ENCODE measurements around the gene NMUR2. TPM values are rescaled to one million over a fixed set of nuclear protein-coding genes. Genes with fewer than 3 reads are reported as not detected.

Gene NMUR2
- total RNA-seq, 1 experiment from 2014 or later: not detected

DNA sequence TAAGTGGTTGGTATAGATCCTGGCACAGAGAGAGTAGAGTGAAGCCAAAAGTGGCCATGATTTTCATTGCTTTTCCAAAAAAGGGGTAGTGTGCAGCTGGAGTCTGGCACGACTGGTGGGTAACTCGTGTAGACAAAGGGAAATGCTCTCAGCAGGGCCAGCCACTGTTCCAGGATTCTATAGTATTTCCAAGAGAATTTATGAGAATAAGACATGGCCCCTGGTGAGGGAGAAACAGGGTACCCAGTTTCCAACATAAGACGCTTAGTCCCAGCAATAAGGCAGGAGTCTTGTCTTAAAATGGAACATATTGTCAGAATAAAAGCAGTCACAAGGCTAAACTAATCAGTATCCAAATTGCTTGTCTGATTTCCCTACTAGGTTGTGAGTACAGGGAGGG lies 52.1 kb downstream of the NMUR2 start:
- Histone ChIP-seq H3K9me3 (ENCODE audit: control insufficient read depth in 1 of 2, insufficient read depth in 1 of 2, low read depth in 1 of 2, low read length in 2 of 2) (no peaks in the 10 kb centered on the region), H3K36me3 (ENCODE audit: control insufficient read depth in 1 of 2, insufficient read depth in 2 of 2, low read length in 2 of 2) (no peaks in the 10 kb centered on the region), H3K4me3 (replicated peaks in 1 of 2; ENCODE audit: low read depth in 1 of 2, low read length in 2 of 2) (no peak overlapping the region), H3K4me2 (ENCODE audit: low read length) (no peak overlapping the region), H3K9ac (ENCODE audit: low read length) (no peak overlapping the region), H3K27ac (ENCODE audit: low read depth, low read length) (no peak overlapping the region), H3K4me1 (ENCODE audit: control insufficient read depth in 1 of 2, insufficient read depth in 2 of 2, low read length in 2 of 2) (no peaks in the 10 kb centered on the region), H3K27me3 (ENCODE audit: insufficient read depth, low read length) (no peaks in the 10 kb centered on the region), H2AFZ (ENCODE audit: low read depth, low read length, poor library complexity, severe bottlenecking) (no peak overlapping the region), H4K20me1 (ENCODE audit: insufficient read depth) (no peaks in the 10 kb centered on the region), H3K9me2 (ENCODE audit: insufficient read depth) (no peaks in the 10 kb centered on the region), H3K79me2 (ENCODE audit: insufficient read depth, low read length) (no peaks in the 10 kb centered on the region)
- ChIA-PET POLR2A (no interaction called here), RAD21 (ENCODE audit: low non-redundant PET in 1 of 2, low total read pairs in 2 of 2, uncharacterized antibody in 2 of 2, unreplicated experiment in 2 of 2) (no interaction called here), CTCF (no interaction called here)
- ATAC-seq (no peak), DNase-seq (ENCODE audit: low read depth, low spot score) (no peak)
- no TSS peak for BruUV-seq (replicated peaks)
- no peak for TF ChIP-seq SIN3A (IDR thresholded peaks at IDR 0.05; ENCODE audit: low read depth)
- TF ChIP-seq SP1 (IDR thresholded peaks at IDR 0.05; ENCODE audit: low read depth): no peak
- TF ChIP-seq, protein P1, sequence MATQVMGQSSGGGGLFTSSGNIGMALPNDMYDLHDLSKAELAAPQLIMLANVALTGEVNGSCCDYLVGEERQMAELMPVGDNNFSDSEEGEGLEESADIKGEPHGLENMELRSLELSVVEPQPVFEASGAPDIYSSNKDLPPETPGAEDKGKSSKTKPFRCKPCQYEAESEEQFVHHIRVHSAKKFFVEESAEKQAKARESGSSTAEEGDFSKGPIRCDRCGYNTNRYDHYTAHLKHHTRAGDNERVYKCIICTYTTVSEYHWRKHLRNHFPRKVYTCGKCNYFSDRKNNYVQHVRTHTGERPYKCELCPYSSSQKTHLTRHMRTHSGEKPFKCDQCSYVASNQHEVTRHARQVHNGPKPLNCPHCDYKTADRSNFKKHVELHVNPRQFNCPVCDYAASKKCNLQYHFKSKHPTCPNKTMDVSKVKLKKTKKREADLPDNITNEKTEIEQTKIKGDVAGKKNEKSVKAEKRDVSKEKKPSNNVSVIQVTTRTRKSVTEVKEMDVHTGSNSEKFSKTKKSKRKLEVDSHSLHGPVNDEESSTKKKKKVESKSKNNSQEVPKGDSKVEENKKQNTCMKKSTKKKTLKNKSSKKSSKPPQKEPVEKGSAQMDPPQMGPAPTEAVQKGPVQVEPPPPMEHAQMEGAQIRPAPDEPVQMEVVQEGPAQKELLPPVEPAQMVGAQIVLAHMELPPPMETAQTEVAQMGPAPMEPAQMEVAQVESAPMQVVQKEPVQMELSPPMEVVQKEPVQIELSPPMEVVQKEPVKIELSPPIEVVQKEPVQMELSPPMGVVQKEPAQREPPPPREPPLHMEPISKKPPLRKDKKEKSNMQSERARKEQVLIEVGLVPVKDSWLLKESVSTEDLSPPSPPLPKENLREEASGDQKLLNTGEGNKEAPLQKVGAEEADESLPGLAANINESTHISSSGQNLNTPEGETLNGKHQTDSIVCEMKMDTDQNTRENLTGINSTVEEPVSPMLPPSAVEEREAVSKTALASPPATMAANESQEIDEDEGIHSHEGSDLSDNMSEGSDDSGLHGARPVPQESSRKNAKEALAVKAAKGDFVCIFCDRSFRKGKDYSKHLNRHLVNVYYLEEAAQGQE (IDR thresholded peaks at IDR 0.05; ENCODE audit: low read depth): no peak
- TF ChIP-seq, protein P2, sequence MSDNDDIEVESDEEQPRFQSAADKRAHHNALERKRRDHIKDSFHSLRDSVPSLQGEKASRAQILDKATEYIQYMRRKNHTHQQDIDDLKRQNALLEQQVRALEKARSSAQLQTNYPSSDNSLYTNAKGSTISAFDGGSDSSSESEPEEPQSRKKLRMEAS (IDR thresholded peaks at IDR 0.05): no peak
- TF ChIP-seq ZFX (IDR thresholded peaks at IDR 0.05): no peak
- no peak for TF ChIP-seq EZH2phosphoT487 (IDR thresholded peaks at IDR 0.05; ENCODE audit: borderline replicate concordance)
- TF ChIP-seq, protein P3, sequence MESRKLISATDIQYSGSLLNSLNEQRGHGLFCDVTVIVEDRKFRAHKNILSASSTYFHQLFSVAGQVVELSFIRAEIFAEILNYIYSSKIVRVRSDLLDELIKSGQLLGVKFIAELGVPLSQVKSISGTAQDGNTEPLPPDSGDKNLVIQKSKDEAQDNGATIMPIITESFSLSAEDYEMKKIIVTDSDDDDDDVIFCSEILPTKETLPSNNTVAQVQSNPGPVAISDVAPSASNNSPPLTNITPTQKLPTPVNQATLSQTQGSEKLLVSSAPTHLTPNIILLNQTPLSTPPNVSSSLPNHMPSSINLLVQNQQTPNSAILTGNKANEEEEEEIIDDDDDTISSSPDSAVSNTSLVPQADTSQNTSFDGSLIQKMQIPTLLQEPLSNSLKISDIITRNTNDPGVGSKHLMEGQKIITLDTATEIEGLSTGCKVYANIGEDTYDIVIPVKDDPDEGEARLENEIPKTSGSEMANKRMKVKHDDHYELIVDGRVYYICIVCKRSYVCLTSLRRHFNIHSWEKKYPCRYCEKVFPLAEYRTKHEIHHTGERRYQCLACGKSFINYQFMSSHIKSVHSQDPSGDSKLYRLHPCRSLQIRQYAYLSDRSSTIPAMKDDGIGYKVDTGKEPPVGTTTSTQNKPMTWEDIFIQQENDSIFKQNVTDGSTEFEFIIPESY (IDR thresholded peaks at IDR 0.05; ENCODE audit: extremely low read depth, insufficient replicate concordance, low read length): no peak
- TF ChIP-seq JUND (IDR thresholded peaks at IDR 0.05): no peak
- no peak for TF ChIP-seq SRF (IDR thresholded peaks at IDR 0.05; ENCODE audit: low read depth)
- TF ChIP-seq, protein P4, sequence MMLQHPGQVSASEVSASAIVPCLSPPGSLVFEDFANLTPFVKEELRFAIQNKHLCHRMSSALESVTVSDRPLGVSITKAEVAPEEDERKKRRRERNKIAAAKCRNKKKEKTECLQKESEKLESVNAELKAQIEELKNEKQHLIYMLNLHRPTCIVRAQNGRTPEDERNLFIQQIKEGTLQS (IDR thresholded peaks at IDR 0.05): no peak
- TF ChIP-seq TCF7L2 (IDR thresholded peaks at IDR 0.05; ENCODE audit: borderline replicate concordance, extremely low read depth, insufficient read depth, insufficient read length): no peak
- no peak for TF ChIP-seq ZNF274 (IDR thresholded peaks at IDR 0.05; ENCODE audit: low read depth, low read length)
- TF ChIP-seq POLR2A (IDR thresholded peaks at IDR 0.05; ENCODE audit: borderline replicate concordance, extremely low read depth, insufficient read depth, insufficient read length): no peak
- intact Hi-C loops (cut with micrococcal nuclease): no loop called here
